CD4-positive, CD25-positive, alpha-beta regulatory T cell (primary cell): ENCODE measurements around the gene UBE4B. TPM values are rescaled to one million over a fixed set of nuclear protein-coding genes. Genes with fewer than 3 reads are reported as not detected.
"Not testable (repeated sequence)": the region's sequence is repeated elsewhere in the genome, so short reads cannot be mapped to it uniquely, and the experiment has no call there.

Experiments used
- ATAC-seq, 2 donors: fragments of 150-1000 bp; cut with Tn5 transposase; one replicate each; pipeline ENCODE4 v1.10.0; 2021; ENCODE audit warnings: low read depth in 2 of 2, moderate number of reproducible peaks in 2 of 2, moderate library complexity in 1 of 2
- DNase-seq, 3 donors: peaks; one replicate each; pipeline versions ENCODE4 v3.0.0 to v3.0.0-alpha.2; 2012 to 2022; ENCODE audit warnings: mixed read lengths in 1 of 3
- H3K27ac ChIP-seq: one replicate; pipeline ENCODE4 v1.7.0; 2013; ENCODE audit warnings: mild to moderate bottlenecking, low read length; ENCODE audit not compliant: insufficient read depth, poor library complexity, severe bottlenecking
- H3K27me3 ChIP-seq: one replicate; pipeline ENCODE4 v1.7.0; 2013; ENCODE audit warnings: low read length; ENCODE audit not compliant: control insufficient read depth, insufficient read depth
- H3K36me3 ChIP-seq: one replicate; pipeline ENCODE4 v1.7.0; 2013; ENCODE audit warnings: mild to moderate bottlenecking, low read length, moderate library complexity; ENCODE audit not compliant: control insufficient read depth, insufficient read depth
- H3K4me1 ChIP-seq: 2 replicates; pipeline ENCODE4 v1.7.0; 2013; ENCODE audit warnings: mild to moderate bottlenecking, low read length; ENCODE audit not compliant: insufficient read depth, control insufficient read depth, poor library complexity, severe bottlenecking
- H3K4me3 ChIP-seq: one replicate; pipeline ENCODE4 v1.7.0; 2013; ENCODE audit warnings: low read depth, mild to moderate bottlenecking, low read length, moderate library complexity
- H3K9me3 ChIP-seq, 2 experiments: 1 replicate in 1 of 2; 2 replicates in 1 of 2; pipeline ENCODE4 v1.7.0; 2013; ENCODE audit warnings: low read length in 2 of 2, mild to moderate bottlenecking in 1 of 2, moderate library complexity in 1 of 2; ENCODE audit not compliant: control insufficient read depth in 2 of 2
- H3K27ac Mint-ChIP-seq, 3 donors: one replicate each; pipeline ENCODE4 v1.8.0; 2020 to 2022; ENCODE audit warnings: mild to moderate bottlenecking in 3 of 3, mixed read lengths in 3 of 3, moderate library complexity in 2 of 3
- H3K27me3 Mint-ChIP-seq: one replicate; pipeline ENCODE4 v1.8.0; 2022; ENCODE audit warnings: mild to moderate bottlenecking, mixed read lengths
- H3K36me3 Mint-ChIP-seq: one replicate; pipeline ENCODE4 v1.8.0; 2020; ENCODE audit warnings: mixed read lengths
- H3K4me1 Mint-ChIP-seq, 4 donors: one replicate each; pipeline ENCODE4 v1.8.0; 2020 to 2022; ENCODE audit warnings: mixed read lengths in 4 of 4, mild to moderate bottlenecking in 1 of 4
- H3K4me3 Mint-ChIP-seq, 4 donors: one replicate each; pipeline ENCODE4 v1.8.0; 2020 to 2022; ENCODE audit warnings: mild to moderate bottlenecking in 4 of 4, mixed read lengths in 4 of 4, moderate library complexity in 3 of 4
- H3K9me3 Mint-ChIP-seq, 7 donors: one replicate each; pipeline ENCODE4 v1.8.0; 2020 to 2022; ENCODE audit warnings: mixed read lengths in 7 of 7, mild to moderate bottlenecking in 3 of 7, moderate library complexity in 2 of 7
- polyA plus RNA-seq, 4 donors: library from polyadenylated mRNA; unstranded; fragments of 300-500 nt; fragmentation: Illumina TruSeq; gene quantifications; one replicate each; pipeline ENCODE4 v1.2.3, GENCODE V29; 2021
- total RNA-seq: library from RNA; stranded (reverse); gene quantifications from one replicate; pipeline ENCODE4 v1.2.3, GENCODE V29; 2022

UBE4B gene
- total and polyA plus RNA-seq, 5 donors from 2014 or later: 8.0 to 38.7 (median 9.3) TPM

DNA sequence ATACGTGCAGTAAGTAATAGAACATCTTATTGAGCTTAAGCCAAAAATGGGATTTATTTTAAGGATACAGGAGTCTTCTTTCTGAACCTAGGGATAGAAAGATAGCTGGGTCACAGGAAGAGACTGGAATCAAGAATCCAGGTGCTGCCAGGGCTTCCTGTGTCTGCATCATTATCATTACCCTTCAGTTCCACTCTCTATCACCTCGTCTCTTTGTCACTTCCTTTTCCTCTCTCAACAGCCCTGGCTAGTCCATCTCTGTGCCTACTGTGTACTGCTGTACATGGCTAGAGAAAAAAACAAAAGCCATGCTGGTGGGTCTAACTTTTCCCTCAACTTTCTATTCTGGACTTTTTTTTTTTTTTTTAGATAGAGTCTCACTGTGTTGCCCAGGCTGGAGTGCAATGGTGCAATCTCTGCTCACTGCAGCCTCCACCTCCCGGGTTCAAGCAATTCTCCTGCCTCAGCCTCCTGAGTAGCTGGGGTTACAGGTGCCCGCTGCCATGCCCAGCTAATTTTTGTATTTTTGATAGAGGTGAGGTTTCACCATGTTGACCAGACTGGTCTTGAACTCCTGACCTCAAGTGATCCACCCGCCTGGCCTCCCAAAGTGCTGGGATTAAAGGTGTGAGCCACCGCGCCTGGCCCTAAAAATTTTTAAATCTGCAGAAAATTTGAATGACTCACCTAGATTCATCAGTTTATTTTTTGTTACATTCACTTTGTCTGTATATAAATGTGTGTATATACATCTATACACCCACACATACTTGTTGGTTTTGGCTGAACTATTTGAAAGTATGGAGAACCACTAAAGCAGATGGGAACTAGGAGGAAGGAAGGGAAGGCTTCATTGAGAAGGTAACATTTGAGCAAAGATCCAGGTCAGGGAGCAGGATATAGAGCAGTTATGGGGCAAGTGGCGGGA, 31.9 kb downstream of the UBE4B start:
- Mint-ChIP-seq H3K4me3 (peak overlapping the region in 1 of 4 donors; percentile 5), H3K4me1 (peaks cover 16 to 23% (median 21%) of the 10 kb centered on the region in 4 donors), H3K36me3 (peaks cover 16% of the 10 kb centered on the region), H3K9me3 (no peaks in the 10 kb centered on the region), H3K27ac (peak overlapping the region in 2 of 3 donors; percentile 2 to 15), H3K27me3 (no peaks in the 10 kb centered on the region)
- H3K4me1 ChIP-seq: no peaks in the 10 kb centered on the region
- ATAC-seq (no peak), DNase-seq (peak in 1 of 3 donors; percentile 32)
- H3K27me3 ChIP-seq: no peaks in the 10 kb centered on the region
- no peak overlapping the region for H3K4me3 ChIP-seq
- H3K36me3 ChIP-seq: no peaks in the 10 kb centered on the region
- H3K27ac ChIP-seq: no peak overlapping the region
- no peaks in the 10 kb centered on the region for H3K9me3 ChIP-seq

DNA sequence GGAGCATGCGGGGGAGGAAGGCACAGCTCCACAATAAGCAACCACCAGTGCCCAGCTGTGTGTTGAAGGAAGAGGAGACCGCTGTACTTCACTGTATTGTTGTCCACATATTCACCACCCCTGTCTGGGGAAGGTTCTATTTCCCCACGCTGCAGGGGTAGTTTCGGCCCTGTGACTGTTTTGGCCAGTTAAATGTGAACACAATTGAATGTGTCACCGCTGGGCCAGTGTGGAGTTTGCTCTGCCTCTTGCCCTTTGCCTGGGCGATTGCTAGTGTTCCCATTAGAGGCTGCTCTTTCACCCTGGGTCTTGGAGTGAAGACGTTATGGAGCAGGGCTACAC, 32.6 kb downstream of the UBE4B start:
- Mint-ChIP-seq H3K27me3 (no peaks in the 10 kb centered on the region), H3K27ac (no peak overlapping the region), H3K36me3 (peaks cover 16% of the 10 kb centered on the region), H3K4me3 (no peak overlapping the region), H3K9me3 (no peaks in the 10 kb centered on the region), H3K4me1 (peaks cover 16 to 23% (median 21%) of the 10 kb centered on the region in 4 donors)
- no peaks in the 10 kb centered on the region for H3K4me1 ChIP-seq
- no peaks in the 10 kb centered on the region for H3K9me3 ChIP-seq
- H3K27ac ChIP-seq: no peak overlapping the region
- no peaks in the 10 kb centered on the region for H3K27me3 ChIP-seq
- no peaks in the 10 kb centered on the region for H3K36me3 ChIP-seq
- DNase-seq (no peak), ATAC-seq (no peak)
- H3K4me3 ChIP-seq: no peak overlapping the region

DNA sequence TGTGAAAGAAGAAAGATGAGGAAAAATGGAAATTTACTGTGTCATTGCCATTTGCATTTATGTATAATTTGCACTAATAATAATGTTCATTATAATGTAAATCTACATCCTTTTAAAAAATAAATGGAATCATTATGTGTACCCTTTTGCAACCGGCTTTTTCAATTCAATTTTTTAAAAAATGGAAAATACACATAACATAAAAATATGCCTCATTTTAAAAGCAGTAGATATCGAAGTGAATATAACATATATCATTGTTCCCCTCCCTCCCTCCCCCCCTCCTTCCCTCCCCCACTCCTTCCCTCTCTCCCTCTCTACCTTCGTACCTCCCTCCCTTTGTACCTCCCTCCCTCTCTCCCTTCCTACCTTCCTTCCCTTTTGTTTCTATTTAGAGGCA, 33.0 kb downstream of the UBE4B start:
- Mint-ChIP-seq H3K4me1 (peaks cover 16 to 23% (median 21%) of the 10 kb centered on the region in 4 donors), H3K27ac (no peak overlapping the region), H3K9me3 (no peaks in the 10 kb centered on the region), H3K27me3 (no peaks in the 10 kb centered on the region), H3K4me3 (no peak overlapping the region), H3K36me3 (peaks cover 16% of the 10 kb centered on the region)
- no peak for ATAC-seq
- Histone ChIP-seq H3K36me3 (no peaks in the 10 kb centered on the region), H3K9me3 (no peaks in the 10 kb centered on the region), H3K4me1 (no peaks in the 10 kb centered on the region), H3K27ac (no peak overlapping the region), H3K27me3 (no peaks in the 10 kb centered on the region), H3K4me3 (no peak overlapping the region)
- no peak for DNase-seq

DNA sequence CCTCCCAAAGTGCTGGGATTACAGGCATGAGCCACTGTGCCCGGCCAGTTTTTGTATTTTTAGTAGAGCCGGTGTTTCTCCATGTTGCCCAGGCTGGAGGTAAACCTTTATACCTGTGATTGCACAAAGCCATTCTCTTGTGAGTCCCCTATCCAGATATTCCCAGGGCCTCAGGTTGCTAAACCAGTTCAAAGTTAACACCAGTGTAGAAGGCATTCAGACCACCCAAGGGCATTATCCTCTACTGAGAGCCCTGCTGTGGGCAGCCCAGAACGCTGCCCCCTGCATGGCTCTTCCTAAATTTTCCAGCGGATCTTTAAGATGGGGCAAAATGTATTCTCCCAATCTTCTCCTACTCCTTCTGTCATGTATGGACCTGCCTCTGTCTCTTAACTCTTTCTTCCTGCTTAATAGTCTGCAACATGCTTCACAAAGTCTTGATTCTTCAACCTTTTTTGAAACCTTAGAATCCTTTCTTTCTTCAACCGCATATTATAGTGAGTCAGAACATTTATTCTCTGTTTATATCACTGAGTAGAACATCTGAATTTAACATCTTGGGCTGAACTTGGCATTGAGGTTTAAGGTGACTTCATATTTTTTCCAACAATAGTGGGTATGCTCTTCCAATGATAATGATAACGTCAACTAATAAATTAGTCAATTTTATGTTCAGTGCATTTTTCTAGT, 36.0 kb downstream of the UBE4B start:
- H3K36me3 ChIP-seq: peaks cover 17% of the 10 kb centered on the region
- H3K27me3 Mint-ChIP-seq: no peaks in the 10 kb centered on the region
- H3K27ac Mint-ChIP-seq: peak overlapping the region in 1 of 3 donors; percentile 69
- H3K4me3 ChIP-seq: no peak overlapping the region
- no peaks in the 10 kb centered on the region for H3K4me1 ChIP-seq
- H3K36me3 Mint-ChIP-seq: peaks cover 21% of the 10 kb centered on the region
- no peak for DNase-seq
- peaks cover 16 to 26% (median 25%) of the 10 kb centered on the region in 4 donors for H3K4me1 Mint-ChIP-seq
- no peaks in the 10 kb centered on the region for H3K27me3 ChIP-seq
- no peaks in the 10 kb centered on the region for H3K9me3 ChIP-seq
- no peak for ATAC-seq
- H3K4me3 Mint-ChIP-seq: no peak overlapping the region
- H3K9me3 Mint-ChIP-seq: no peaks in the 10 kb centered on the region
- H3K27ac ChIP-seq: no peak overlapping the region

DNA sequence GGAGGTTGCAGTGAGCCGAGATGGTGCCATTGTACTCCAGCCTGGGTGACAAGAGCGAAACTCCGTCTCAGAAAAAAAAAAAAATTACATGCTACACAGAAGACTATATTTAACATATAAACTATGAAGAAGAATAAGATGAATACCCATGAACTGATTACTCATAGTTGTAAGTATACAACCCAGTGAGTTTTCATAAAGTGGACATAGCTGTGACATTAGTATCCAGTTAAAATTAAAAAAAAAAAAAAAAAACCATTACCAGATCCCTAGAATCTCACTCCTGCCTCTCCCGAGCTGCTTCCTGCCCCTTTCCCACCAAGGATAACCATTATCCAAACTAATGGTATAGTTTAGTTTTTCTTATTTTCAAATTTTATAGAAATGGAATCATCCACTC, 37.4 kb downstream of the UBE4B start:
- Histone ChIP-seq H3K36me3 (peaks cover 21% of the 10 kb centered on the region), H3K4me1 (peaks cover 4% of the 10 kb centered on the region), H3K4me3 (no peak overlapping the region), H3K9me3 (no peaks in the 10 kb centered on the region), H3K27ac (no peak overlapping the region), H3K27me3 (no peaks in the 10 kb centered on the region)
- Mint-ChIP-seq H3K27ac (peak overlapping the region in 1 of 3 donors; percentile 74), H3K9me3 (no peaks in the 10 kb centered on the region), H3K36me3 (peaks cover 28% of the 10 kb centered on the region), H3K27me3 (no peaks in the 10 kb centered on the region), H3K4me1 (peaks cover 17 to 30% (median 25%) of the 10 kb centered on the region in 4 donors), H3K4me3 (no peak overlapping the region)
- ATAC-seq: no peak
- no peak for DNase-seq

DNA sequence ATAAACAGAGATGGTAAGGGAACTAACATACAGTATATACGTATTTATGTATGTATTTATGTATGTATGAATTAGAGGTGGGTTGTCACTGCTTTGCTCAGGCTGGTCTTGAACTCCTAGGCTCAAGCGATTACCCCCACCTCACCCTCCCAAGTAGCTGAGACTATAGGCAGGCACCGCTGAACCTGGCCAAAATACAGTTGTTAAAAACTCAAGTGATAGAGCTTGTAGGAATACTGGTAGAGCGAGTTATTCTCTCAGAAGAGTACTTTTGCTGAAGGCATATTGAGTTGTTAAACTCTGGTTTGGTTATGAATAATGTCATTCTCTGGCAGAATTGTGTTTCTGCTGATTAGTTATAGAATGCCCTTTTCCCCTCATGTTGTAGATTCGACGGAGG, 38.9 kb downstream of the UBE4B start:
- peak overlapping the region in 2 of 3 donors; percentile 46 to 60 for H3K27ac Mint-ChIP-seq

GRCh38 chr1:10073371-10073770, 40.6 kb downstream of the UBE4B start:
- not testable (repeated sequence) for H3K4me3 Mint-ChIP-seq, H3K27ac ChIP-seq, DNase-seq, H3K4me1 ChIP-seq, H3K27me3 Mint-ChIP-seq, ATAC-seq, H3K27ac Mint-ChIP-seq, H3K9me3 Mint-ChIP-seq, H3K9me3 ChIP-seq, H3K4me3 ChIP-seq, H3K27me3 ChIP-seq
- H3K36me3 Mint-ChIP-seq: peaks cover 38% of the 10 kb centered on the region
- peaks cover 13 to 31% (median 25%) of the 10 kb centered on the region in 4 donors for H3K4me1 Mint-ChIP-seq
- H3K36me3 ChIP-seq: peaks cover 22% of the 10 kb centered on the region

More for the DNA sequence above, 38.9 kb downstream of the UBE4B start:
- H3K36me3 ChIP-seq: peaks cover 22% of the 10 kb centered on the region
- H3K4me1 ChIP-seq: peaks cover 4% of the 10 kb centered on the region
- H3K4me3 Mint-ChIP-seq: peak overlapping the region in 1 of 4 donors; percentile 51
- H3K27me3 ChIP-seq: no peaks in the 10 kb centered on the region
- no peak for DNase-seq
- no peaks in the 10 kb centered on the region for H3K9me3 Mint-ChIP-seq
- ATAC-seq: no peak
- H3K4me3 ChIP-seq: no peak overlapping the region
- no peak overlapping the region for H3K27ac ChIP-seq
- no peaks in the 10 kb centered on the region for H3K9me3 ChIP-seq
- H3K4me1 Mint-ChIP-seq: peaks cover 17 to 30% (median 25%) of the 10 kb centered on the region in 4 donors
- H3K36me3 Mint-ChIP-seq: peaks cover 31% of the 10 kb centered on the region
- H3K27me3 Mint-ChIP-seq: no peaks in the 10 kb centered on the region
